Putamen (tissue), 1 donor: ENCODE results near the gene DDX54.

Experiments used
- DNase-seq: peaks from one replicate; pipeline ENCODE4 v3.0.0-alpha.2; 2016; ENCODE audit warnings: low spot score

The DDX54 gene

GRCh38 chr12:113190761-113191160, 5.5 kb upstream of the DDX54 start:
- no peak for DNase-seq

- no peak for DNase-seq
These were observed 4.1 kb upstream of the DDX54 start for GRCh38 chr12:113189361-113189760.

- no peak for DNase-seq
These were observed 1.5 kb upstream of the DDX54 start for GRCh38 chr12:113186666-113187325.

- DNase-seq: no peak
These were observed 721 bp upstream of the DDX54 start for GRCh38 chr12:113186033-113186365.

GRCh38 chr12:113184900-113185179, 438 bp downstream of the DDX54 start:
- DNase-seq: peak; percentile 85

GRCh38 chr12:113184098-113184899, 979 bp downstream of the DDX54 start:
- DNase-seq: no peak

GRCh38 chr12:113183030-113183589, 2.2 kb downstream of the DDX54 start:
- DNase-seq: no peak

GRCh38 chr12:113181975-113182374, 3.3 kb downstream of the DDX54 start:
- no peak for DNase-seq

- DNase-seq: no peak
These were observed 4.9 kb downstream of the DDX54 start for GRCh38 chr12:113180333-113180732.

- no peak for DNase-seq
These were observed 6.3 kb downstream of the DDX54 start for GRCh38 chr12:113179023-113179422.

GRCh38 chr12:113174461-113175384, 10.6 kb downstream of the DDX54 start:
- no peak for DNase-seq

- no peak for DNase-seq
These were observed 12.1 kb downstream of the DDX54 start for GRCh38 chr12:113173081-113173698.

- DNase-seq: no peak
These were observed 13.1 kb downstream of the DDX54 start for GRCh38 chr12:113172185-113172584.

GRCh38 chr12:113171543-113171942, 13.7 kb downstream of the DDX54 start:
- no peak for DNase-seq

- no peak for DNase-seq
These were observed 14.4 kb downstream of the DDX54 start for GRCh38 chr12:113170926-113171325.

GRCh38 chr12:113170457-113170856, 14.8 kb downstream of the DDX54 start:
- DNase-seq: no peak

GRCh38 chr12:113169697-113170096, 15.6 kb downstream of the DDX54 start:
- no peak for DNase-seq

- DNase-seq: no peak
These were observed 17.4 kb downstream of the DDX54 start for GRCh38 chr12:113167868-113168267.

GRCh38 chr12:113165521-113166450, 19.5 kb downstream of the DDX54 start:
- no peak for DNase-seq

GRCh38 chr12:113164014-113164413, 21.3 kb downstream of the DDX54 start:
- no peak for DNase-seq

GRCh38 chr12:113163030-113163360, 22.3 kb downstream of the DDX54 start:
- DNase-seq: no peak
